OCI-LY1 (cell line): ENCODE results near the gene ACOD1.
"Not testable (repeated sequence)": the region's sequence is repeated elsewhere in the genome, so short reads cannot be mapped to it uniquely, and the experiment has no call there.

ENCODE experiments used
- H2AFZ ChIP-seq: fragments of 200-600 bp; sonication (generic), shearing (Covaris generic); 2 replicates; pipeline ENCODE4 v1.6.0; 2014; ENCODE audit warnings: antibody characterized with exemption, mild to moderate bottlenecking, low read length
- H3F3A ChIP-seq: fragments of 200-600 bp; sonication (generic), shearing (Covaris generic); 2 replicates; pipeline ENCODE4 v1.6.0; 2014; ENCODE audit warnings: mild to moderate bottlenecking, antibody characterized with exemption, low read length, moderate library complexity; ENCODE audit not compliant: insufficient read depth
- H3K27ac ChIP-seq: fragments of 200-600 bp; sonication (generic); 2 replicates; pipeline ENCODE4 v1.5.1; 2014; ENCODE audit warnings: low read length, mixed run types, mild to moderate bottlenecking, low read depth; ENCODE audit not compliant: poor library complexity, severe bottlenecking
- H3K27me3 ChIP-seq: fragments of 200-600 bp; sonication (generic); 2 replicates; pipeline ENCODE4 v1.6.0; 2014; ENCODE audit warnings: antibody characterized with exemption, mild to moderate bottlenecking, low read length, moderate library complexity; ENCODE audit not compliant: insufficient read depth
- H3K36me3 ChIP-seq: fragments of 200-600 bp; sonication (generic); 2 replicates; pipeline ENCODE4 v1.6.1; 2014; ENCODE audit warnings: mild to moderate bottlenecking, antibody characterized with exemption, low read length, moderate library complexity, mixed read lengths; ENCODE audit not compliant: insufficient read depth
- H3K4me1 ChIP-seq: fragments of 200-600 bp; sonication (generic); 2 replicates; pipeline ENCODE4 v1.5.1; 2014; ENCODE audit warnings: mild to moderate bottlenecking, low read length, moderate library complexity; ENCODE audit not compliant: insufficient read depth, severe bottlenecking
- H3K4me2 ChIP-seq: fragments of 200-600 bp; sonication (generic), shearing (Covaris generic); 2 replicates; pipeline ENCODE4 v1.6.1; 2014; ENCODE audit warnings: low read length
- H3K4me3 ChIP-seq: fragments of 200-600 bp; sonication (generic); 2 replicates; pipeline ENCODE4 v1.5.1; 2014; ENCODE audit warnings: low read length, low read depth, mild to moderate bottlenecking, mixed read lengths; ENCODE audit not compliant: poor library complexity, severe bottlenecking
- H3K79me2 ChIP-seq: fragments of 200-600 bp; shearing (Covaris generic); 2 replicates; pipeline ENCODE4 v1.6.1; 2016; ENCODE audit warnings: mixed run types, low read length, mixed read lengths; ENCODE audit not compliant: insufficient read depth
- H3K9ac ChIP-seq: fragments of 200-600 bp; sonication (generic), shearing (Covaris generic); 2 replicates; pipeline ENCODE4 v1.6.1; 2014; ENCODE audit warnings: mild to moderate bottlenecking, low read length, mixed read lengths
- H3K9me2 ChIP-seq: fragments of 200-600 bp; sonication (generic), shearing (Covaris generic); 2 replicates; pipeline ENCODE4 v1.6.1; 2014; ENCODE audit warnings: low read depth, mild to moderate bottlenecking, low read length, mixed read lengths
- H3K9me3 ChIP-seq: fragments of 200-600 bp; shearing (Covaris generic); 2 replicates; pipeline ENCODE4 v1.6.1; 2014; ENCODE audit warnings: low read length, mixed read lengths
- H4K20me1 ChIP-seq: fragments of 200-600 bp; sonication (generic), shearing (Covaris generic); 2 replicates; pipeline ENCODE4 v1.6.0; 2016; ENCODE audit warnings: mild to moderate bottlenecking, low read length; ENCODE audit not compliant: insufficient read depth
- CTCF ChIP-seq: fragments of 200-600 bp; sonication (generic), shearing (Covaris generic); IDR thresholded peaks from 2 replicates; pipeline ENCODE4 v1.5.1; 2017; ENCODE audit warnings: mild to moderate bottlenecking, antibody characterized with exemption, low read length, moderate library complexity, mixed read lengths
- EZH2 ChIP-seq: fragments of 200-600 bp; sonication (generic), shearing (Covaris generic); IDR thresholded peaks from 2 replicates; pipeline ENCODE4 v1.8.0; 2017; ENCODE audit warnings: borderline replicate concordance, mixed run types, mild to moderate bottlenecking, antibody characterized with exemption, low read length, moderate library complexity, mixed read lengths

ACOD1 gene

GRCh38 chr13:76912476-76912875, 35.8 kb upstream of the ACOD1 start:
- H3K27ac ChIP-seq = no peak overlapping the region
- H3K9me2 ChIP-seq = no peaks in the 10 kb centered on the region
- H3K27me3 ChIP-seq = no peaks in the 10 kb centered on the region; the same call in 1 of the 2 replicates
- no peaks in the 10 kb centered on the region for H3K9me3 ChIP-seq
- H3K9ac ChIP-seq = no peak overlapping the region
- H3K4me2 ChIP-seq = no peak overlapping the region
- no peaks in the 10 kb centered on the region for H4K20me1 ChIP-seq
- no peak overlapping the region for H3K4me3 ChIP-seq
- no peaks in the 10 kb centered on the region for H3K4me1 ChIP-seq
- H3K79me2 ChIP-seq = no peaks in the 10 kb centered on the region
- H3F3A ChIP-seq = no peaks in the 10 kb centered on the region
- no peaks in the 10 kb centered on the region for H3K36me3 ChIP-seq
- no peak for TF ChIP-seq EZH2
- TF ChIP-seq CTCF = no peak
- H2AFZ ChIP-seq = no peak overlapping the region

GRCh38 chr13:76913898-76914297, 34.4 kb upstream of the ACOD1 start:
- H3K27ac ChIP-seq = no peak overlapping the region
- H3K36me3 ChIP-seq = no peaks in the 10 kb centered on the region
- no peaks in the 10 kb centered on the region for H3K79me2 ChIP-seq
- H3K4me1 ChIP-seq = no peaks in the 10 kb centered on the region
- no peak overlapping the region for H3K4me2 ChIP-seq
- no peaks in the 10 kb centered on the region for H3K9me2 ChIP-seq
- no peak overlapping the region for H3K4me3 ChIP-seq
- TF ChIP-seq EZH2 = no peak
- TF ChIP-seq CTCF = no peak
- no peaks in the 10 kb centered on the region for H3F3A ChIP-seq
- no peak overlapping the region for H2AFZ ChIP-seq
- H3K9ac ChIP-seq = no peak overlapping the region
- no peaks in the 10 kb centered on the region for H4K20me1 ChIP-seq
- H3K9me3 ChIP-seq = no peaks in the 10 kb centered on the region
- no peaks in the 10 kb centered on the region; the same call in 1 of the 2 replicates for H3K27me3 ChIP-seq

GRCh38 chr13:76917095-76917494, 31.2 kb upstream of the ACOD1 start:
- H3K27ac ChIP-seq = no peak overlapping the region
- H3K9me3 ChIP-seq = no peaks in the 10 kb centered on the region

GRCh38 chr13:76917755-76918481, 30.4 kb upstream of the ACOD1 start:
- H3K9me2 ChIP-seq, H3K79me2 ChIP-seq, H3K4me1 ChIP-seq, H3K9me3 ChIP-seq, H2AFZ ChIP-seq, H3K4me3 ChIP-seq, H3K36me3 ChIP-seq, H3K9ac ChIP-seq, H3K27me3 ChIP-seq, H4K20me1 ChIP-seq, H3K27ac ChIP-seq, H3K4me2 ChIP-seq, H3F3A ChIP-seq: not testable (repeated sequence)

More at GRCh38 chr13:76917095-76917494, 31.2 kb upstream of the ACOD1 start:
- Histone ChIP-seq H3F3A (no peaks in the 10 kb centered on the region), H3K36me3 (no peaks in the 10 kb centered on the region), H3K4me1 (no peaks in the 10 kb centered on the region), H3K9ac (no peak overlapping the region), H2AFZ (no peak overlapping the region), H3K9me2 (no peaks in the 10 kb centered on the region), H3K4me3 (no peak overlapping the region), H3K79me2 (no peaks in the 10 kb centered on the region), H4K20me1 (no peaks in the 10 kb centered on the region), H3K4me2 (no peak overlapping the region), H3K27me3 (no peaks in the 10 kb centered on the region; the same call in 1 of the 2 replicates)
- no peak for TF ChIP-seq CTCF
- TF ChIP-seq EZH2 = no peak
